Heart right ventricle (tissue), 16 donors: Measurements from ENCODE around the gene MERTK. TPM values are rescaled to one million over a fixed set of nuclear protein-coding genes. Genes with fewer than 3 reads are reported as not detected.
A peak's percentile ranks its signal among the peaks of the same experiment; 100 is the strongest.

Experiments used
- ATAC-seq, 8 donors: fragments of 200-7000 bp; cut with Tn5 transposase; one replicate each; pipeline ENCODE4 v1.9.1; 2020; ENCODE audit warnings: mild to moderate bottlenecking in 8 of 8, moderate library complexity in 8 of 8, moderate number of reproducible peaks in 1 of 8
- DNase-seq, 2 donors: peaks; one replicate each; pipeline ENCODE4 v3.0.0-alpha.2; 2020
- H3K27ac ChIP-seq, 10 donors: fragments of 200-600 bp; sonication (generic) in 2 of 10; one replicate each; pipeline versions ENCODE4 v1.5.0 to v1.8.0; 2020 to 2022; ENCODE audit warnings: mild to moderate bottlenecking in 3 of 10
- H3K27me3 ChIP-seq, 7 donors: fragments of 200-600 bp; one replicate each; pipeline ENCODE4 v1.8.0; 2021 to 2022; ENCODE audit warnings: mild to moderate bottlenecking in 2 of 7
- H3K36me3 ChIP-seq, 9 donors: fragments of 200-600 bp; sonication (generic) in 1 of 9; one replicate each; pipeline versions ENCODE4 v1.5.0 to v1.8.0; 2020 to 2022; ENCODE audit warnings: mild to moderate bottlenecking in 2 of 9
- H3K4me1 ChIP-seq, 9 donors: fragments of 200-600 bp; sonication (generic) in 1 of 9; one replicate each; pipeline versions ENCODE4 v1.5.0 to v1.8.0; 2020 to 2022; ENCODE audit warnings: mild to moderate bottlenecking in 4 of 9
- H3K4me3 ChIP-seq, 10 donors: fragments of 200-600 bp; sonication (generic) in 2 of 10; one replicate each; pipeline versions ENCODE4 v1.5.0 to v1.8.0; 2020 to 2022; ENCODE audit warnings: mild to moderate bottlenecking in 7 of 10, moderate library complexity in 2 of 10
- H3K9me3 ChIP-seq, 11 donors: fragments of 200-600 bp in 10 of 11; sonication (generic) in 2 of 11; one replicate each; pipeline versions ENCODE4 v1.5.0 to v1.8.0; 2013 to 2022; ENCODE audit warnings: mild to moderate bottlenecking in 2 of 11, control low read depth in 1 of 11, moderate library complexity in 1 of 11
- CTCF ChIP-seq, 9 donors: fragments of 200-600 bp; sonication (generic) in 2 of 9; IDR thresholded peaks; one replicate each; pipeline versions ENCODE4 v1.5.0 to v1.8.0; 2021 to 2022; ENCODE audit warnings: antibody characterized with exemption in 9 of 9, mild to moderate bottlenecking in 5 of 9, moderate library complexity in 1 of 9
- WGBS, 2 donors: extraction: QIAGEN DNeasy Blood & Tissue Kit; methylation state at CpG; one replicate each; pipeline ENCODE4 v1.1.7; 2013; ENCODE audit warnings: inconsistent platforms in 1 of 2; 5-methylcytosine and 5-hydroxymethylcytosine counted together
- intact Hi-C, 10 donors: fragments of 100-400 bp; cut with DNase I; formaldehyde crosslinking; loops; one replicate each; pipeline versions ENCODE4 v1.11.1 to v1.14.2; 2022
- polyA plus RNA-seq, 2 donors: library from polyadenylated mRNA; stranded (reverse); fragments of 200-250 nt; gene quantifications; one replicate each; pipeline ENCODE4 v1.2.3, GENCODE V29; 2013
- total RNA-seq, 10 donors: library from RNA; stranded (reverse); fragmentation: NEBNext Ultra II Directional in 3 of 10; extraction: Animal tissue kit (Norgen Biotek cat#: 25700) in 3 of 10; gene quantifications; one replicate each; pipeline versions ENCODE4 v1.2.1 to v1.2.4, GENCODE V29; 2021 to 2023
- donor health status: Arrhythmogenic right ventricular cardiomyopathy.
- donor health status: ischemic (EF 13 %, LVEDD 7.1; RV severe dilation, severe dysfunction).
- donor health status: healthy with polysubstance abuse.
- donor health status: DM: no; HTN: yes; CAD: no.
- donor health status: DM: no; HTN: no; CAD: no.
- donor health status: ischemic (EF 25% LVEDD 6.9; RV normal size, moderate dysfunction).
- donor health status: ischemic (EF 25% LVEDD 5.7; RV mildly dilated, moderate dysfunction).
- donor health status: healthy.
- donor health status: DM: yes; HTN: yes; CAD: no.
- donor health status: Ischemic cardiomyopathy.
- donor health status: ischemic (EF 35%, LVEDD 5.7; RV mildly dilated, moderate dysfunction).
- donor health status: nonischemic (EF 11% LVEDD 7.7; RV severe dilation, severe dysfunction).
- donor health status: DM: yes; HTN: yes; CAD: no.
- donor health status: PGD.
- donor health status: ischemic (EF 29% LVEDD 5.4; RV normal size, mild dysfunction).
- donor health status: nonischemic (EF 23%, LVEDD 6.1; RV moderate dilation, normal function).

MERTK gene
- total and polyA plus RNA-seq, 12 donors = 2.3 to 8.9 (median 3.9) TPM

- ATAC-seq = peak in 2 of 8 donors; percentile 29 to 41
- H3K4me1 ChIP-seq = peaks cover 3 to 46% (median 21%) of the 10 kb centered on the region in 9 donors
- no peaks in the 10 kb centered on the region for H3K27me3 ChIP-seq
- H3K4me3 ChIP-seq = no peak overlapping the region
- no peak for TF ChIP-seq CTCF (IDR thresholded peaks at IDR 0.05)
- WGBS, 2 donors = 70 to 77% methylated on average over 2 of the region's 2 CpGs
- H3K36me3 ChIP-seq = peaks cover 0 to 7% (median 0%) of the 10 kb centered on the region in 9 donors
- no peak overlapping the region for H3K27ac ChIP-seq
- intact Hi-C loops = no loop called here
- no peaks in the 10 kb centered on the region for H3K9me3 ChIP-seq
- no peak for DNase-seq
These were observed 14.1 kb downstream of the MERTK start for GRCh38 chr2:111912547-111912946.

GRCh38 chr2:111917106-111917505, 18.7 kb downstream of the MERTK start:
- H3K4me3 ChIP-seq = no peak overlapping the region

GRCh38 chr2:111918383-111918806, 20.0 kb downstream of the MERTK start:
- TF ChIP-seq CTCF (IDR thresholded peaks at IDR 0.05) = no peak
- H3K4me1 ChIP-seq = peaks cover 0 to 29% (median 15%) of the 10 kb centered on the region in 9 donors
- H3K36me3 ChIP-seq = peaks cover 0 to 16% (median 0%) of the 10 kb centered on the region in 9 donors
- ATAC-seq = no peak
- no peaks in the 10 kb centered on the region for H3K9me3 ChIP-seq
- intact Hi-C loops = no loop called here
- DNase-seq = no peak
- H3K27me3 ChIP-seq = no peaks in the 10 kb centered on the region
- no peak overlapping the region for H3K27ac ChIP-seq
- H3K4me3 ChIP-seq = no peak overlapping the region
- 66 to 85% methylated on average over 1 of the region's 1 CpG for WGBS, 2 donors

More at GRCh38 chr2:111917106-111917505, 18.7 kb downstream of the MERTK start:
- Histone ChIP-seq H3K27ac (no peak overlapping the region), H3K4me1 (peaks cover 0 to 38% (median 15%) of the 10 kb centered on the region in 9 donors), H3K9me3 (no peaks in the 10 kb centered on the region), H3K27me3 (no peaks in the 10 kb centered on the region), H3K36me3 (peaks cover 0 to 7% (median 0%) of the 10 kb centered on the region in 9 donors)
- TF ChIP-seq CTCF (IDR thresholded peaks at IDR 0.05) = no peak
- ATAC-seq = no peak
- intact Hi-C loops = no loop called here
- WGBS, 2 donors = 79 to 81% methylated on average over 3 of the region's 3 CpGs
- DNase-seq = no peak

- Histone ChIP-seq H3K9me3 (no peaks in the 10 kb centered on the region), H3K27me3 (no peaks in the 10 kb centered on the region), H3K4me3 (no peak overlapping the region), H3K36me3 (peaks cover 0 to 19% (median 0%) of the 10 kb centered on the region in 9 donors), H3K4me1 (peaks cover 0 to 29% (median 15%) of the 10 kb centered on the region in 9 donors), H3K27ac (peak overlapping the region in 2 of 10 donors; percentile 24 to 50)
- ATAC-seq = peak in 1 of 8 donors; percentile 58
- 57% methylated on average over 2 of the region's 2 CpGs for WGBS, 2 donors
- intact Hi-C loops = no loop called here
- peak in 5 of 9 donors; percentile 6 to 35 (median 27) for TF ChIP-seq CTCF (IDR thresholded peaks at IDR 0.05)
- no peak for DNase-seq
These were observed 21.0 kb downstream of the MERTK start for GRCh38 chr2:111919365-111919764.
